BLaER1 (cell line): ENCODE results near the gene MASTL.
"Not testable (repeated sequence)": the region's sequence is repeated elsewhere in the genome, so short reads cannot be mapped to it uniquely, and the experiment has no call there.

Experiments
- H3K27ac ChIP-seq: shearing (Covaris generic); formaldehyde crosslinking; 2 replicates; pipeline ENCODE4 v1.8.1; 2022
- H3K27me3 ChIP-seq: shearing (Covaris generic); formaldehyde crosslinking; 2 replicates; pipeline ENCODE4 v1.8.1; 2022
- H3K36me3 ChIP-seq: shearing (Covaris generic); formaldehyde crosslinking; 2 replicates; pipeline ENCODE4 v1.8.1; 2022
- H3K4me1 ChIP-seq: shearing (Covaris generic); formaldehyde crosslinking; 2 replicates; pipeline ENCODE4 v1.8.1; 2022
- H3K4me2 ChIP-seq: shearing (Covaris generic); formaldehyde crosslinking; 2 replicates; pipeline ENCODE4 v1.8.1; 2022
- H3K4me3 ChIP-seq: shearing (Covaris generic); formaldehyde crosslinking; 2 replicates; pipeline ENCODE4 v1.8.1; 2022
- H3K9ac ChIP-seq: shearing (Covaris generic); formaldehyde crosslinking; 2 replicates; pipeline ENCODE4 v1.8.1; 2022
- H3K9me3 ChIP-seq: shearing (Covaris generic); formaldehyde crosslinking; 2 replicates; pipeline ENCODE4 v1.8.1; 2022
- H4K20me1 ChIP-seq: shearing (Covaris generic); formaldehyde crosslinking; 2 replicates; pipeline ENCODE4 v1.8.1; 2022
- Cebpa-rat ChIP-seq: shearing (Covaris generic); IDR thresholded peaks from 2 replicates; pipeline ENCODE4 v1.8.1; 2022

MASTL gene

DNA sequence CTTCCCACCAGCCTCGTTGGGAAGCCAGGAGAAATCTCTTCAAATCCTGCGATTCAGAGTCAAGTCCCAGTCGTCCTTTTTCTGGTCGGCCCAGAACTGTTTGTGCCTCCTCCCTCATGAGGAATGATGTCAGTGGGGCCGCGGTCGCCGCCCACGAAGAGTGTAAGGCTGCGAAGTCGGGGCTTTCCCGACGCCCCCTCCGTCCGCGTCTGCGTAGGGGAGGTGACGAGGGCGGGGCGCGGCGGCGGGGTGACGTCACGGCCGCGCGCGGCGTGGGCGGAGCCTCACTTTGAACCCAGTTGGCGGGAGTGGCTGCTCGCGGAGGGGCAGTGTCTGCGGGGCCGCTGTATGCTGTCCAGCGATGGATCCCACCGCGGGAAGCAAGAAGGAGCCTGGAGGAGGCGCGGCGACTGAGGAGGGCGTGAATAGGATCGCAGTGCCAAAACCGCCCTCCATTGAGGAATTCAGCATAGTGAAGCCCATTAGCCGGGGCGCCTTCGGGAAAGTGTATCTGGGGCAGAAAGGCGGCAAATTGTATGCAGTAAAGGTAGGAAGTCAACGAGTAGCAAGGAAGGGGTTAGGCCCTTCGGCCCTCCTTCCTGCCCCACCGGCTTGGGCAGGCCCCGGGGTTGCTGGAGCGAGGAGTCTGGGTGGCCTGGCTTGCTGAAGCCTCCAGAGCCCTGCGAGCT, at the start of gene MASTL:
Gene MASTL (plus strand): TSS at position 287 of the 689 bp plus-strand sequence. CDS start 75 bp downstream, at position 362.
- no peak for TF ChIP-seq Cebpa-rat
- H3K27me3 ChIP-seq, result no peaks in the 10 kb centered on the region
- H3K4me2 ChIP-seq, result peak within 1 kb of the TSS; percentile 90
- H3K4me3 ChIP-seq, result peak within 1 kb of the TSS; percentile 88
- peak within 1 kb of the TSS; percentile 90 for H3K27ac ChIP-seq
- peaks cover 56% of the 10 kb centered on the region for H4K20me1 ChIP-seq
- H3K4me1 ChIP-seq, result peaks cover 36% of the 10 kb centered on the region
- H3K9ac ChIP-seq, result peak within 1 kb of the TSS; percentile 93
- peaks cover 35% of the 10 kb centered on the region for H3K36me3 ChIP-seq
- no peaks in the 10 kb centered on the region for H3K9me3 ChIP-seq

DNA sequence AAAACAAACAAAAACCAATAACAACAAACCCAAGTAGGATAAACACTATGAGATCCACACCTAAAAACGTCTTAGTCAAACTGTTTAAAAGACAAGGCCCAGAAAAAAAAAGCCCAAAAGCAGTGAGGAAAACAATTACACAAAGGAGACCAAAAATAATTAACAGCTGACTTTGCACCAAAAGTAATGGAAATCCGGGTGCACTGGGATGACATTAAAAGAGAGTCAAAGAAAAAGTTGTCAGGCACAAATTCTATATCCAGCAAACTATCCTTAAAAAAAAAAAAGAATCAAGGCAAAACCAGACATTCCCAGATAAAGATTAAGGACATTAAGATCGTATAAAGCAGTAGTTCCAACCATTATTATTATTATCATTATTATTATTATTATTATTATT, 47.0 kb upstream of the MASTL start:
- H3K4me2 ChIP-seq, result no peak overlapping the region
- no peaks in the 10 kb centered on the region for H3K4me1 ChIP-seq
- H3K9me3 ChIP-seq, result no peaks in the 10 kb centered on the region
- TF ChIP-seq Cebpa-rat, result no peak
- H3K27ac ChIP-seq, result no peak overlapping the region
- H3K9ac ChIP-seq, result no peak overlapping the region
- H3K4me3 ChIP-seq, result no peak overlapping the region
- no peaks in the 10 kb centered on the region for H3K27me3 ChIP-seq
- peaks cover 75% of the 10 kb centered on the region for H3K36me3 ChIP-seq
- no peaks in the 10 kb centered on the region; the same call in 1 of the 2 replicates for H4K20me1 ChIP-seq

DNA sequence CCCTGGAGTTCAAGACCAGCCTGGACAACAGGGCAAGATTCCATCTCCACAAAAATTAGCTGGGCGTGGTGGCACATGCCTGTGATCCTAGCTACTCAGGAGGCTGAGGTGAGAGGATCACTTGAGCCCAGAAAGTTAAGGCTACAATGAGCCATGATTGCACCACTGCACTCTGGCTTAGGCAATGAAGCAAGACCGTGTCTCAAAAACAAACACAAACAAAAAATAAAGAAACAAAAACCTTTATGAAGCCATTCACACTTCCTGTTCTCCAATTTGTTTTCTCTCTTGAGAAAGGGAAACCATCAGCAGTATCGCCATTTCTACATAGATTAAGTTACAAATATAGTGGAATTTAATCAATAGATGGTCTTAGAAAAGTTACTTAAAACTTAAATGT, 20.8 kb upstream of the MASTL start:
- H4K20me1 ChIP-seq, result peaks cover 38% of the 10 kb centered on the region
- H3K36me3 ChIP-seq, result peaks cover 82% of the 10 kb centered on the region
- no peak overlapping the region for H3K27ac ChIP-seq
- no peak overlapping the region for H3K4me2 ChIP-seq
- no peak overlapping the region for H3K4me3 ChIP-seq
- no peaks in the 10 kb centered on the region for H3K27me3 ChIP-seq
- H3K9ac ChIP-seq, result no peak overlapping the region
- no peak for TF ChIP-seq Cebpa-rat
- no peaks in the 10 kb centered on the region for H3K9me3 ChIP-seq
- H3K4me1 ChIP-seq, result no peaks in the 10 kb centered on the region

DNA sequence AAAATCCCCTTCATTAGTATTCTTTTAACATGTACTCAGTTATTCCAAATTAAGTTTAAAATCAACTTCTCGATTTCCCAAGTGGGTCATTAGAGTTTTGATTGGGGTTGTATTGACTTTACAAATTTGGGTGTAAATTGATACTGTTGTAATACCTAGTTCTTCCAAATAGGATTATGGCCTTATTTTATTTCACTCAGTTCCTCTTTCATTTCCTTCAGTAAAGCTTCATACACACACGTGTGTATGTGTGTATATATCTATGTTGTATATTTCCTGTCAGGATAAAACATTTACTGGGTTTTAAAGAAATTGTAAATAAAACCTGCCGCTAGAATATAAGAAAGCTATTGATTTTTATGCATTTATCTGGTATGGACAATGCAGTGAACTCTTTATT, 16.9 kb upstream of the MASTL start:
- H3K9me3 ChIP-seq, result no peaks in the 10 kb centered on the region
- H4K20me1 ChIP-seq, result peaks cover 31% of the 10 kb centered on the region
- H3K9ac ChIP-seq, result no peak overlapping the region
- H3K27ac ChIP-seq, result no peak overlapping the region
- no peak overlapping the region for H3K4me3 ChIP-seq
- no peak overlapping the region for H3K4me2 ChIP-seq
- H3K27me3 ChIP-seq, result no peaks in the 10 kb centered on the region
- H3K36me3 ChIP-seq, result peaks cover 80% of the 10 kb centered on the region
- TF ChIP-seq Cebpa-rat, result no peak
- H3K4me1 ChIP-seq, result no peaks in the 10 kb centered on the region

DNA sequence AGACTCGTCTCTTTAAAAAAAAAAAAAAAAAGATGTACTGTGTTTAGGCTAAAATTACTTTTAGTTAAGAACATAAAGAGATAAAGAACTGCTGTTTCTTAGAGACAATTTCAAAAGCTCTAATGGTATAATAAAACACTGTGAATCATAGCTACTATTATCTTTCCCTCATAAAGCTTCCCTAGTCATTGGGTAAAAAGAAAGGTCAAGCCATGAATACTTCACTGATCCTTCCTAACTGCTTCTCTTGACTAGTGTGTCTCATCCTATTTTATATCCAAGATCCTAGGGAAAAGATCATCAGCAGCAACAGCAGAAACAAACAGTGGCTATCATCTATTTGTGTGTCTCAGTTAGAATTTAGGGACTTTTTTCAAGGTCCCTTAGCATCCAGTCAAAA, 11.5 kb upstream of the MASTL start:
- no peak overlapping the region for H3K27ac ChIP-seq
- no peaks in the 10 kb centered on the region for H3K27me3 ChIP-seq
- H3K36me3 ChIP-seq, result peaks cover 95% of the 10 kb centered on the region
- no peak overlapping the region for H3K9ac ChIP-seq
- no peak overlapping the region for H3K4me3 ChIP-seq
- H3K4me2 ChIP-seq, result no peak overlapping the region
- H3K9me3 ChIP-seq, result no peaks in the 10 kb centered on the region
- no peak for TF ChIP-seq Cebpa-rat
- H3K4me1 ChIP-seq, result no peaks in the 10 kb centered on the region
- peaks cover 61% of the 10 kb centered on the region for H4K20me1 ChIP-seq

DNA sequence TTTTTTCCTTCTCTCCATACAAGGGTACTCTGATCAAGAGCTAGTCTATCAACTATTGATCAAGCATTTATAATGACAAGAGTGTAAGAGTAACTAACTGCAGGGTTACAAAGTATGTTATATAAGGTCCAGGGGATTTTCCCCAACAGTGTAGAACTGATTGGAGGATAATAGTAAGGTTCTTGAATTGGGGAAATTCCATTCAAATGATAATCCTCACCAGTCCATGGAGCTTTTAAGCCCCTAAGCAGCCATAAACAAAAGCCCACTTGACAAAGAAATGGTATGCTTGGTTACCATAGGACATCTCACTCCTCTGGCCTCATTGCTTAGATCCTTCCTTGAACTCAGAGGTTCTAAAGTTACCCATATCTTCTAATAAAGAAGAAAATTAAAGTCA, 9.2 kb upstream of the MASTL start:
- no peaks in the 10 kb centered on the region for H3K27me3 ChIP-seq
- peaks cover 78% of the 10 kb centered on the region for H4K20me1 ChIP-seq
- peaks cover 98% of the 10 kb centered on the region for H3K36me3 ChIP-seq
- no peak for TF ChIP-seq Cebpa-rat
- no peak overlapping the region for H3K4me3 ChIP-seq
- H3K9ac ChIP-seq, result no peak overlapping the region
- H3K4me1 ChIP-seq, result no peaks in the 10 kb centered on the region
- no peak overlapping the region for H3K4me2 ChIP-seq
- H3K27ac ChIP-seq, result no peak overlapping the region
- no peaks in the 10 kb centered on the region for H3K9me3 ChIP-seq

DNA sequence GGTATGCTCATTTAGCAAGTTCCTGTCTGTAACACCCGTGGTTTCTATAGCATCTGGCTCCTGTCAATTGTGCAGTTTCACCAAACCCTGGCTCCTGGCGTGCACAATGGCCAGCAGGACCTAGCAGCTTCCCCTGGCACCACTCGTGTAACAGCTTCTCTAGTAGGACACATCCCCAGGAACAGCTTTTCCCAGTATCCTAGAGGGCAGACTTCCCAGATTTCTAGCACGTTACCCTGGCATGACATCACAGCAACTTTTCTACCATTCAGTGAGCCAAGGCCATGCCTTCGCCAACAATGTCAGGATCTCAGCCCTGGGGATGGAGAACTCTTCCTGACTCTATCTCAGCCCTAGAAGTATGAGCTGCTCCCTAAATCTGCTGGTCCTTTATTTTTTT, 7.5 kb upstream of the MASTL start:
- Histone ChIP-seq H3K27me3 (no peaks in the 10 kb centered on the region), H3K9me3 (no peaks in the 10 kb centered on the region), H3K9ac (no peak overlapping the region), H4K20me1 (peaks cover 95% of the 10 kb centered on the region), H3K4me1 (peaks cover 7% of the 10 kb centered on the region), H3K36me3 (peaks cover 86% of the 10 kb centered on the region), H3K27ac (no peak overlapping the region), H3K4me2 (no peak overlapping the region), H3K4me3 (no peak overlapping the region)
- TF ChIP-seq Cebpa-rat, result no peak

DNA sequence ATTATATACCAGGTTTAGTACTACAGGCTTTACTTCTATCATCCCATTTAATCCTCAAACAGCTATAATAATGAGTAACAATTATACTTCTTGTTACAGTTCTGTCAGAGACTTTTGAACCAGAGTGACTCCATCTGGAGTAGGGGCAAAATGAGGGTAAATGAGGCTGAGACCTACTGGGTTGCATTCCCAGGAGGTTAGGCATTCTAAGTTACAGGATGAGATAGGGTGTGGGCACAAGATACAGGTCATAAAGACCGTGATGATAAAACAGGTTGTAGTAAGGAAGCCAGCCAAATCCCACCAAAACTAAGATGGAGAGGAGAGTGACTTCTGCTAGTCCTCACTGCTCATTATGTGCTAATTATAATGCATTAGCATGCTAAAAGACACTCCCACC, 4.9 kb upstream of the MASTL start:
- no peaks in the 10 kb centered on the region for H3K27me3 ChIP-seq
- H3K27ac ChIP-seq, result no peak overlapping the region
- no peak for TF ChIP-seq Cebpa-rat
- H4K20me1 ChIP-seq, result peaks cover 85% of the 10 kb centered on the region
- no peak overlapping the region for H3K4me3 ChIP-seq
- peaks cover 60% of the 10 kb centered on the region for H3K36me3 ChIP-seq
- H3K4me2 ChIP-seq, result no peak overlapping the region
- no peaks in the 10 kb centered on the region for H3K9me3 ChIP-seq
- no peak overlapping the region for H3K9ac ChIP-seq
- peaks cover 13% of the 10 kb centered on the region for H3K4me1 ChIP-seq

DNA sequence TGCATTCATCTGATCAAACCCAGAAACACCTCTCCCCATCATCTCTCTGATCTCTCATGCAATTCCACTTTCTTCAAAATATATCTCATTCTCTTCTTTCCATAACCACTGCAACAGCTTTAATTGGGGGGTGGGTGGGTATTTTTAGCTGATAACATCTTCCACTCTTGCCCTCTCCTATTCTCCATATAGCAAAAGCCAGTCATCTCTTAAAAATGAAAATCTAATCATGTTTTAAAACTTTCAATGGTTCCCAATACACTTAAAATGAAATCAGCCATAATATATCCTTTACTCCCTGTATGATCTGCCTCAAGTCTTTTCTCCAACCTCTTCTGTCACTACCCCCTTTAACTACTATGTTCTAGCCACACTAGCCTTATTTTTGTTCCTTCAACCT, 2.5 kb upstream of the MASTL start:
- peaks cover 27% of the 10 kb centered on the region for H3K4me1 ChIP-seq
- peak overlapping the region; percentile 88 for H3K4me3 ChIP-seq
- TF ChIP-seq Cebpa-rat, result no peak
- H3K36me3 ChIP-seq, result peaks cover 37% of the 10 kb centered on the region
- H4K20me1 ChIP-seq, result peaks cover 74% of the 10 kb centered on the region
- H3K9ac ChIP-seq, result peak overlapping the region; percentile 93
- peak overlapping the region; percentile 95 for H3K4me2 ChIP-seq
- peak overlapping the region; percentile 90; the same call in 1 of the 2 replicates for H3K27ac ChIP-seq
- H3K9me3 ChIP-seq, result no peaks in the 10 kb centered on the region
- H3K27me3 ChIP-seq, result no peaks in the 10 kb centered on the region

DNA sequence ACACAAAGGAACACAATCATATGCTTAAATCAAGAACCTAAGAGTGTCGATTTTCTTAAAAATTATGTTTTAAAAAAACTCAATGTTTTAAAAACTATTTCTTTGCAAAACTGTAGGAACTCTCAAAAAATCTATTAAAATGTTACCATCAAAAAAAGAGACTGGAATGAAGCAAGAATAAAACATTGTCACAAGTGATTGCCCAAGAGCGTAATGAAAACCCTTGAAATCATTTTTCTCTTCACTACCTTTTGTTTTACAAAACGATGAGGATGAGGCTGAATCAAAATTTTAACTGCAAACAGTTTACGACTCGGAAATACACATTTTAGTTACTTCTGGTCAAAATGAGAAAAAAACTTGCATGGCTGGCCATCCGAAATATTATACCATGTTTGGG, 1.8 kb upstream of the MASTL start:
- Histone ChIP-seq H3K4me1 (peaks cover 33% of the 10 kb centered on the region), H3K27ac (peak overlapping the region; percentile 90), H3K9ac (peak overlapping the region; percentile 93), H4K20me1 (peaks cover 73% of the 10 kb centered on the region), H3K36me3 (peaks cover 35% of the 10 kb centered on the region), H3K9me3 (no peaks in the 10 kb centered on the region), H3K27me3 (no peaks in the 10 kb centered on the region), H3K4me3 (peak overlapping the region; percentile 88), H3K4me2 (peak overlapping the region; percentile 95)
- TF ChIP-seq Cebpa-rat, result no peak

DNA sequence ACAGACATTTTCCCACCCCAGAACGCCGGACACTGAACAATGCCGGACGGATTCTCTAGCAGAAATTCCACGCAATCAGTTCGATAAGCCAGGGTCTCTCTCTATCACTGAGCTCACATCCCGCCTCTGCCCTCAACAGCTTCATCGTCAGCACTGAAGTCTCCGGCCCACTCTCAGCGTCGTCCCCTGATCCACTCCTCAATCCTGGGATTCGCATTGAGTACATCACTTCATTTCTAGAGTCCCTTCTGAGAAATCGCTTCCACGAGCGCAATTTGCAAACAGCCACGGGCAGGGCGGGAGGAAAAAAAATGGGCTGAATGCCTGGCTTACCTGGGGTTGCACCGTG, 1.3 kb upstream of the MASTL start:
- Histone ChIP-seq H3K27ac (peak overlapping the region; percentile 90), H3K9ac (peak overlapping the region; percentile 93), H3K27me3 (no peaks in the 10 kb centered on the region), H3K4me3 (peak overlapping the region; percentile 88), H3K4me2 (peak overlapping the region; percentile 95), H4K20me1 (peaks cover 70% of the 10 kb centered on the region), H3K9me3 (no peaks in the 10 kb centered on the region), H3K4me1 (peaks cover 36% of the 10 kb centered on the region), H3K36me3 (peaks cover 35% of the 10 kb centered on the region)
- no peak for TF ChIP-seq Cebpa-rat

DNA sequence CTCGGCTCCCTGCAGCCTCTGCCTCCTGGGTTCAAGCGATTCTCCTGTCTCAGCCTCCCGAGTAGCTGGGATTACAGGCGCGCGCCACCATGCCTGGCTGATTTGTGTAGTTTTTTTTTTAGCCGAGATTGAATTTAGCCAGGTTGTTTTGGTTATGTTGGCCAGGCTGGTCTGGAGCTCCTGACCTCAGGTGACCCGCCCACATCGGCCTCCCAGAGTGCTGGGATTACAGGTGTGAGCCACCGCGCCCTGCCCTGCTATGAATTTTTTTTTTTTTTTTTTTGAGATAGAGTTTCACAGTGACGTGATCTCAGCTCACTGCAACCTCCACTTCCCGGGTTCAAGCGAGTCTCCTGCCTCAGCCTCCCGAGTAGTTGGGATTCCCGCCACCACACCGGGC, 1.4 kb downstream of the MASTL start:
- peaks cover 38% of the 10 kb centered on the region for H3K36me3 ChIP-seq
- peak overlapping the region; percentile 93 for H3K9ac ChIP-seq
- H3K9me3 ChIP-seq, H3K27me3 ChIP-seq: not testable (repeated sequence)
- H3K4me1 ChIP-seq, result peaks cover 36% of the 10 kb centered on the region
- peaks cover 42% of the 10 kb centered on the region for H4K20me1 ChIP-seq
- H3K4me2 ChIP-seq, result peak overlapping the region; percentile 90
- peak overlapping the region; percentile 88 for H3K4me3 ChIP-seq
- H3K27ac ChIP-seq, result peak overlapping the region; percentile 90
